Measurements from ENCODE around the gene HNRNPM.

Gene HNRNPM

DNA sequence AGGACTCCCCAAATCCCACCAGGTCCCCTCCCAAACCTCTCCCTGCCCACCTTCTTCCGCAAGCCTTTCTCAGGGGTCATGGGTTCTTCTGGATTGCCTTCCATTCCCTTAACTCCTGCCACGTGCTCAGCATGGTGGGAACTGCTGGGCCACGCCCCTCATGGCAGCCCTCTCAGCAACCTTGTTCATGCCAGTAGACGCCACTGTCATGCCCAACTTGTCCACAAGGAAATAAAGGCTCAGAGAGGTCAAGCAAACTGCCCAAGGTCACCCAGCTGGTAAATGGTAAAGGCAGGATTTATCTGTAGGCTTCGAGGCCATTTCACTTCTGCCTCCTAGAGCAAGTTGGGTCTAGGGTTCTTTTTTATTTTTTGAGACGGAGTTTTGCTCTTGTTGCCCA lies 46.8 kb downstream of the HNRNPM start:
- TF ChIP-seq, protein P1, sequence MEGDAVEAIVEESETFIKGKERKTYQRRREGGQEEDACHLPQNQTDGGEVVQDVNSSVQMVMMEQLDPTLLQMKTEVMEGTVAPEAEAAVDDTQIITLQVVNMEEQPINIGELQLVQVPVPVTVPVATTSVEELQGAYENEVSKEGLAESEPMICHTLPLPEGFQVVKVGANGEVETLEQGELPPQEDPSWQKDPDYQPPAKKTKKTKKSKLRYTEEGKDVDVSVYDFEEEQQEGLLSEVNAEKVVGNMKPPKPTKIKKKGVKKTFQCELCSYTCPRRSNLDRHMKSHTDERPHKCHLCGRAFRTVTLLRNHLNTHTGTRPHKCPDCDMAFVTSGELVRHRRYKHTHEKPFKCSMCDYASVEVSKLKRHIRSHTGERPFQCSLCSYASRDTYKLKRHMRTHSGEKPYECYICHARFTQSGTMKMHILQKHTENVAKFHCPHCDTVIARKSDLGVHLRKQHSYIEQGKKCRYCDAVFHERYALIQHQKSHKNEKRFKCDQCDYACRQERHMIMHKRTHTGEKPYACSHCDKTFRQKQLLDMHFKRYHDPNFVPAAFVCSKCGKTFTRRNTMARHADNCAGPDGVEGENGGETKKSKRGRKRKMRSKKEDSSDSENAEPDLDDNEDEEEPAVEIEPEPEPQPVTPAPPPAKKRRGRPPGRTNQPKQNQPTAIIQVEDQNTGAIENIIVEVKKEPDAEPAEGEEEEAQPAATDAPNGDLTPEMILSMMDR (IDR thresholded peaks at IDR 0.05) = no peak
- no peak for DNase-seq (ENCODE audit: low spot score)
- Histone ChIP-seq H3K27ac (no peak overlapping the region), H3K4me3 (no peak overlapping the region)

DNA sequence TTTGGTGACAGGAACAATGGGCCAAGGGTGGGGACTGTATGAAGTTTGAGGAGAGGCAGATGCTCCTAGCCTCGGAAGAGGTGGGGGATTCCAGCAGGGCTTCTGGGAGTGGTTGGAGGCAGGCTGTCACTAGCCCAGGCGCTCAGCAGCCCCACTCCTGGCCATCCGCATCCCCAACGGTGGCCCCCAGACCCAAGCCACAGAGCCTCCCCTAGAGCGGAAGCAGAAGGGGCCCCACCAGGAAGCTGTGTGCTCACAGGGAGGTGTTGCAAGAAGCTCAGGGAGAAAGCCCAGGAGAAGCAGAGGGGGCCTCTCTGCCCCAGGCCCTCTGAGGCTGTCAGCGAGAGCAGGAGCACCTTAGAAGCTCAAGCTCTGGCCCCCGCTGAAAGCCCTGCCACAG lies 49.4 kb downstream of the HNRNPM start:
- H3K4me3 ChIP-seq = no peak overlapping the region
- H3K27ac ChIP-seq = no peak overlapping the region
- no peak for DNase-seq (ENCODE audit: low spot score)
- TF ChIP-seq, protein P1 (IDR thresholded peaks at IDR 0.05) = no peak

DNA sequence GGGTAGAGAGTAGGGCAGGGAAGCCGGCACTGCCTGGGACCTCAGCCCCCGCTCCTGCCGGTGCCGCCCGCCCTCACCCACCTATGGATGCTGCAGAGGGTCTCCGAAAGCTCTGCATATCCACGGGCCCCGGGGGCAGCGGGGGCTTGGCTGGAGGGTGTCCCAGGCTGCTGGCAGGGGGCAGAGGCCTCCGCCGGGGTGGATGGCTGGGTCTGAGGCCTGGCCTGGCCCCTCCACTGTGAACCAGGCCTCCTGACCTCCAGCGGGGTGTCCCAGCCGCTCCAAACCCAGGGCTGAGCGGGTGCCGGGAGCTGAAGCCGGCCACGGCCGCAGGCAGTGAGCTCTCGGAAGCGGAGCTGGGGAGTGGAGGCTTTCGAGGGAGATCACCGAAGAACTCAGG lies 53.5 kb downstream of the HNRNPM start:
- DNase-seq (ENCODE audit: low spot score) = no peak
- H3K4me3 ChIP-seq = no peak overlapping the region
- H3K27ac ChIP-seq = no peak overlapping the region
- TF ChIP-seq, protein P1 (IDR thresholded peaks at IDR 0.05) = no peak

DNA sequence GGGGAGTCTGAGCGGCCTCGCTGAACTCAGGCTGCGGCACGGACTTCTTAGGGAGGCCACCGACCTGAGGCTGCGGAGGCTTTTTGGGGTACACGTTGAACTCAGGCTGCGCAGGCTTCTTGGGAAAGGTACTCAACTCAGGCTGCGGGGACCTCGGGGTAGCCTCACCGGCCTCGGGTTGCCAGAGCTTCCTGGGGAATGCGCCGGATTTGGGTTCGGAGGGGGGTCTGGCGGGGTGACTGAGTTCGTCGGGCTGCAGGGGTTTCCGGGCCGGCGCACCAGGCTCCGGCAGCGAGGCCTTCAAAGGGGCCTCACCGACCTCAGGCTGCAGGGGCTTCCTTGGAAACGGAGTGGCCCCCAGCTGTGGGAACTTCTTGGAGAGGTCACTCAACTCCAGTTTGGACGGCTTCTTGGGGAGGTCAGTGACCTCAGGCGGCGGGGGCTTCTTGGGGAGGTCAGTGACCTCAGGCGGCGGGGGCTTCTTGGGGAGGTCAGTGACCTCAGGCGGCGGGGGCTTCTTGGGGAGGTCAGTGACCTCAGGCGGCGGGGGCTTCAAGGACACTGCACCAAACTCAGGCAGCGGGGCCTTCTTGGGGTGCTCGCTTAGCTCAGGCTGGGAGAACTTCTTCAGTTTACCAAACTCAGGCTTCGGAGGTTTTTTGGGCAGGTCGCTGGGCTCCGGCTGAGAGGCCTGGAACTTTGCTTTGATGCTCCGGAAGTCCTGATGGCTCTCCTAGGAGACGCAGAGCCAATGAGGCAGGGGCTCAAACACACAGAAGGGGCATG lies 54.5 kb downstream of the HNRNPM start:
- H3K27ac ChIP-seq = no peak overlapping the region
- TF ChIP-seq, protein P1 (IDR thresholded peaks at IDR 0.05) = no peak
- no peak for DNase-seq (ENCODE audit: low spot score)
- H3K4me3 ChIP-seq = no peak overlapping the region

DNA sequence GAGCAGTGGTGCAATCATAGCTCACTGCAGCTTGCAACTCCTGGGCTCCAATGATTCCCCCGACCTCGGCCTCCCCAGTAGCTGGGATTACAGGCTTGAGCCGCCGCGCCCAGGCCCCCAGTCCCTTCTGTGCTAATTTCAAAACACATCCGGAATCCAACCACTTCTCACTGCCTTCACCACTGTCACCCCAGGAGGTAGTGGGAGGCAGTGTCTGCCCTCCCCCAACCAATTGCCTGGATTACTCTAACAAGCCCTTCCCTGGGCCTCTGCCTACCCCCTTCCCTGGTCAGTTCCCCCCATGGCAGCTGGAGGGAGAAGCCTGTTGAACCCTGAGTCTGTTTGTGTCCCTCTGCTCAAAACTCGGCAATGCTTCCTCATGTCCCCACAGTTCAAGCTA lies 55.4 kb downstream of the HNRNPM start:
- H3K27ac ChIP-seq = no peak overlapping the region
- no peak overlapping the region for H3K4me3 ChIP-seq
- DNase-seq (ENCODE audit: low spot score) = no peak
- TF ChIP-seq, protein P1 (IDR thresholded peaks at IDR 0.05) = no peak

DNA sequence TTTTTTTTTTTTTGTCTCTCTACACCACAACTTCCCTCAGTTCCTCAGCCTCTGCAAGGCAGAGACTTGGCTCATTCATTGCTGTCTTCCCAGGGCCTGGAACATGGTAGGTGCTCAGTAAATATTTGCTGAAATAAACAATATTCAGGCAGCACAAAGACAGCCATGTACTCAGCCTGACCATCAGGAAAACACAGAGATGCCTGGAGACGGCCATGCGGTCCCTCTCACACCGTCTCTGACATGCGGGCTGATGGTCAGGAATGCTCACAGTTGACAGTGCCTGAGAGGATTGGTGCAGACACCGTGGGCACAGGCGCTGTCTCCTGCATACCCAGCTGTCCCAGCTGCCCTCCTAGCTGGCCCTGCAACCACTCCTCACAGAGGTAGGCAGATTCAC lies 56.7 kb downstream of the HNRNPM start:
- Histone ChIP-seq H3K27ac (no peak overlapping the region), H3K4me3 (no peak overlapping the region)
- TF ChIP-seq, protein P1 (IDR thresholded peaks at IDR 0.05) = no peak
- DNase-seq (ENCODE audit: low spot score) = no peak

DNA sequence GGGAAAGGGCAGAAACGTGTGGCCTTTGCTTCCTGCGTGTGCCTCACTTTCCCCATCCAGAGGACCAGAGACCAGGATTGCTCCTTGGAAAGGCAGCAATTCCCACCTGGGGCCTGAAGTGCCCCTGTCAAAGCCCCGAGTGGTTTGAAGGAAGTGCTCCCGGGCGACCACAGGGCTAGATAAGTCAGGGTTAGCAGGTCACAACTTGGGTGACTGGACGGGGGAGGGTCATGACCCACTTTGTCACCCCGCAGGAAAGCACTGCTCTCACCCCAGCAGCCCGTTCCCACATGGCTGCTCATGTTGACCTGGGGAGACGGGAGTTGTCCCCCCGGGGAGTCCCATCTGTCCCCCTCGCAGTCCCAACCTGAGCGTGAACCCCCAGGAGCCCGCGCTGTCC lies 57.2 kb downstream of the HNRNPM start:
- no peak for DNase-seq (ENCODE audit: low spot score)
- TF ChIP-seq, protein P1 (IDR thresholded peaks at IDR 0.05) = no peak
- H3K27ac ChIP-seq = no peak overlapping the region
- H3K4me3 ChIP-seq = no peak overlapping the region

Data from coronary artery (tissue), 2 donors.